ENCODE data around the gene KRT85.

Gene KRT85

GRCh38 chr12:52360663-52361271, 6.5 kb downstream of the KRT85 start:
- TF ChIP-seq SIN3A (IDR thresholded peaks at IDR 0.05; ENCODE audit: borderline replicate concordance, insufficient read depth, low read length) (no peak), POLR2AphosphoS5 (IDR thresholded peaks at IDR 0.05; ENCODE audit: low read depth, low read length) (no peak), TAF1 (IDR thresholded peaks at IDR 0.05; ENCODE audit: borderline replicate concordance, insufficient read depth, low read length) (no peak), FOXP2 (optimal IDR thresholded peaks at IDR 0.05; ENCODE audit: borderline replicate concordance, extremely low read depth, extremely low read length, insufficient read depth) (no peak)
- TF ChIP-seq, protein P1, sequence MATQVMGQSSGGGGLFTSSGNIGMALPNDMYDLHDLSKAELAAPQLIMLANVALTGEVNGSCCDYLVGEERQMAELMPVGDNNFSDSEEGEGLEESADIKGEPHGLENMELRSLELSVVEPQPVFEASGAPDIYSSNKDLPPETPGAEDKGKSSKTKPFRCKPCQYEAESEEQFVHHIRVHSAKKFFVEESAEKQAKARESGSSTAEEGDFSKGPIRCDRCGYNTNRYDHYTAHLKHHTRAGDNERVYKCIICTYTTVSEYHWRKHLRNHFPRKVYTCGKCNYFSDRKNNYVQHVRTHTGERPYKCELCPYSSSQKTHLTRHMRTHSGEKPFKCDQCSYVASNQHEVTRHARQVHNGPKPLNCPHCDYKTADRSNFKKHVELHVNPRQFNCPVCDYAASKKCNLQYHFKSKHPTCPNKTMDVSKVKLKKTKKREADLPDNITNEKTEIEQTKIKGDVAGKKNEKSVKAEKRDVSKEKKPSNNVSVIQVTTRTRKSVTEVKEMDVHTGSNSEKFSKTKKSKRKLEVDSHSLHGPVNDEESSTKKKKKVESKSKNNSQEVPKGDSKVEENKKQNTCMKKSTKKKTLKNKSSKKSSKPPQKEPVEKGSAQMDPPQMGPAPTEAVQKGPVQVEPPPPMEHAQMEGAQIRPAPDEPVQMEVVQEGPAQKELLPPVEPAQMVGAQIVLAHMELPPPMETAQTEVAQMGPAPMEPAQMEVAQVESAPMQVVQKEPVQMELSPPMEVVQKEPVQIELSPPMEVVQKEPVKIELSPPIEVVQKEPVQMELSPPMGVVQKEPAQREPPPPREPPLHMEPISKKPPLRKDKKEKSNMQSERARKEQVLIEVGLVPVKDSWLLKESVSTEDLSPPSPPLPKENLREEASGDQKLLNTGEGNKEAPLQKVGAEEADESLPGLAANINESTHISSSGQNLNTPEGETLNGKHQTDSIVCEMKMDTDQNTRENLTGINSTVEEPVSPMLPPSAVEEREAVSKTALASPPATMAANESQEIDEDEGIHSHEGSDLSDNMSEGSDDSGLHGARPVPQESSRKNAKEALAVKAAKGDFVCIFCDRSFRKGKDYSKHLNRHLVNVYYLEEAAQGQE (IDR thresholded peaks at IDR 0.05; ENCODE audit: insufficient read depth in 1 of 2, low read depth in 2 of 2, low read length in 2 of 2) = no peak

DNA sequence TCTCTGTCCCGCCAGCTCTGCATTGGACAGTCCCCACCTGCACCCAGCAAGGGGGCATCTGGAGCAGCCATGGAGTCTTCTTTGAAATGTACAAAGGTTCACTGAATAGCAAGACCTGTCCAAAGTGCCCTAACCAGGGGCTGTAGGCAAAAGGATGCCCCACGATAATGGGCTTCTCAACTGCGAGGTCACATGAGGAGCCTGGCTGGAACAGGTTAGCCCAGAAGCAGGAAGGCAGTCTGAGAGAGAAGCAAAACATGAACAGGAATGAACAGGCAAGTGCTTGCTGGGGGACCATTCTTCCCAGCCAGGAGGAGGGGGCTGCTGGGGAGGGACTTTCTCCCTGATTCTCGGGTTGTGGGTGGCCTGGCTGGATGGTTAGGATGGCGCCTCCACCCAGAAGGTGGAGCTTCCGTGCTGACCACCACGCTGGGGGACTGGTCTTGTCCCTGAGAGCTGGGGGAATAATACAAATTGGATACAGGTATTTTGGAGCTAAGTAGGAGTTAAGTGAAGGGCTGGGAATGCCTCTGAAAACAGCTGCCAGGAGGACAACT, 7.1 kb downstream of the KRT85 start:
- TF ChIP-seq FOXP2 (optimal IDR thresholded peaks at IDR 0.05; ENCODE audit: borderline replicate concordance, extremely low read depth, extremely low read length, insufficient read depth) = no peak

DNA sequence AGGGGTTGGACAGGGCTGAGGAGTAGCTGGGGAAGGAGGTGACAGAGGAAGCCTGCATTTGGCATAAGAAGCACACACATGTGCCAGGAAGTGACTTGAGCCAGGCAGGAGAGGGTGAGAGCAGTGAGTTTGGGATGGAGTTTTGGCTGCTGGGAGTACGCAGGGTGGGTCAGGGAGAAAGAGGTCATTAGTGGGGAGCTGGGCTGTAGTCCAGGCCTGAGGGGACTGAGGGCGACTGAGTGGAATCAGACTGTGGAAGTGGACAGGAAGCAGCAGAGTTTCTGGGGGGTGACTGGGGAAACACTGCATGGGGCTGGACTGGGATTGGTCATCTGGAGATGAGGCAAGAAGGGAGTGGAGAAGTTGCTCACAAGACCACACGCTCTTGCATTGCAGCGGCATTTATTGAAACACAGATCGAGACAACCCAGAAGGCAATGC, 7.6 kb downstream of the KRT85 start:
- TF ChIP-seq POLR2AphosphoS5 (IDR thresholded peaks at IDR 0.05; ENCODE audit: low read depth, low read length) (no peak), SIN3A (IDR thresholded peaks at IDR 0.05; ENCODE audit: borderline replicate concordance, insufficient read depth, low read length) (no peak), FOXP2 (optimal IDR thresholded peaks at IDR 0.05; ENCODE audit: borderline replicate concordance, extremely low read depth, extremely low read length, insufficient read depth) (no peak), TAF1 (IDR thresholded peaks at IDR 0.05; ENCODE audit: borderline replicate concordance, insufficient read depth, low read length) (no peak)
- TF ChIP-seq, protein P1 (IDR thresholded peaks at IDR 0.05; ENCODE audit: insufficient read depth in 1 of 2, low read depth in 2 of 2, low read length in 2 of 2) = no peak

- no peak for TF ChIP-seq FOXP2 (optimal IDR thresholded peaks at IDR 0.05; ENCODE audit: borderline replicate concordance, extremely low read depth, extremely low read length, insufficient read depth)
- no peak for TF ChIP-seq POLR2AphosphoS5 (IDR thresholded peaks at IDR 0.05; ENCODE audit: low read depth, low read length)
- no peak for TF ChIP-seq SIN3A (IDR thresholded peaks at IDR 0.05; ENCODE audit: borderline replicate concordance, insufficient read depth, low read length)
- TF ChIP-seq TAF1 (IDR thresholded peaks at IDR 0.05; ENCODE audit: borderline replicate concordance, insufficient read depth, low read length) = no peak
- TF ChIP-seq, protein P1 (IDR thresholded peaks at IDR 0.05; ENCODE audit: insufficient read depth in 1 of 2, low read depth in 2 of 2, low read length in 2 of 2) = no peak
Measured at GRCh38 chr12:52358575-52359350, 8.5 kb downstream of the KRT85 start.

GRCh38 chr12:52356762-52357580, 10.3 kb downstream of the KRT85 start:
- TF ChIP-seq, protein P1 (IDR thresholded peaks at IDR 0.05; ENCODE audit: insufficient read depth in 1 of 2, low read depth in 2 of 2, low read length in 2 of 2) = no peak
- TF ChIP-seq TAF1 (IDR thresholded peaks at IDR 0.05; ENCODE audit: borderline replicate concordance, insufficient read depth, low read length) = no peak
- TF ChIP-seq POLR2AphosphoS5 (IDR thresholded peaks at IDR 0.05; ENCODE audit: low read depth, low read length) = no peak
- no peak for TF ChIP-seq FOXP2 (optimal IDR thresholded peaks at IDR 0.05; ENCODE audit: borderline replicate concordance, extremely low read depth, extremely low read length, insufficient read depth)
- no peak for TF ChIP-seq SIN3A (IDR thresholded peaks at IDR 0.05; ENCODE audit: borderline replicate concordance, insufficient read depth, low read length)
